A549 (cell line): ENCODE data around the gene IGFL2.

Experiments
- HDAC2 ChIP-seq: fragments of 200-600 bp; sonication (generic); IDR thresholded peaks from 2 replicates; pipeline ENCODE4 v1.6.1; 2016
- JUNB ChIP-seq: fragments of >200 bp; sonication (Bioruptor Twin); formaldehyde crosslinking; IDR thresholded peaks from 2 replicates; pipeline ENCODE4 v1.6.1; 2016
- PHF8 ChIP-seq: fragments of 200-600 bp; sonication (generic); IDR thresholded peaks from 2 replicates; pipeline ENCODE4 v1.6.1; 2016; ENCODE audit warnings: low read depth, mild to moderate bottlenecking, antibody characterized with exemption, moderate library complexity, borderline replicate concordance
- POLR2A ChIP-seq: IDR thresholded peaks from 2 replicates; pipeline ENCODE4 v1.6.1; 2012; ENCODE audit warnings: mild to moderate bottlenecking, low read length
- POLR2AphosphoS2 ChIP-seq: conservative IDR thresholded peaks from 2 replicates; pipeline ENCODE4 v1.6.1; 2012; ENCODE audit warnings: low read length, improper control_type of control experiment, inconsistent platforms
- RARB ChIP-seq: fragments of 250-450 bp; sonication (Bioruptor Pico); IDR thresholded peaks from 2 replicates; pipeline ENCODE4 v1.8.0; 2021; ENCODE audit warnings: mild to moderate bottlenecking, moderate library complexity
- TF ChIP-seq, protein P1 (sequence below): fragments of >200 bp; sonication (Bioruptor Twin); formaldehyde crosslinking; IDR thresholded peaks from 3 replicates; pipeline ENCODE4 v1.5.1; 2016
- TF ChIP-seq, protein P2 (sequence below): fragments of 200-600 bp; sonication (generic); IDR thresholded peaks from 2 replicates; pipeline ENCODE4 v1.6.1; 2016; ENCODE audit warnings: antibody characterized with exemption, mild to moderate bottlenecking, moderate library complexity
- TF ChIP-seq, protein P3 (sequence below): IDR thresholded peaks from 2 replicates; pipeline ENCODE4 v1.6.1; 2012

DNA sequence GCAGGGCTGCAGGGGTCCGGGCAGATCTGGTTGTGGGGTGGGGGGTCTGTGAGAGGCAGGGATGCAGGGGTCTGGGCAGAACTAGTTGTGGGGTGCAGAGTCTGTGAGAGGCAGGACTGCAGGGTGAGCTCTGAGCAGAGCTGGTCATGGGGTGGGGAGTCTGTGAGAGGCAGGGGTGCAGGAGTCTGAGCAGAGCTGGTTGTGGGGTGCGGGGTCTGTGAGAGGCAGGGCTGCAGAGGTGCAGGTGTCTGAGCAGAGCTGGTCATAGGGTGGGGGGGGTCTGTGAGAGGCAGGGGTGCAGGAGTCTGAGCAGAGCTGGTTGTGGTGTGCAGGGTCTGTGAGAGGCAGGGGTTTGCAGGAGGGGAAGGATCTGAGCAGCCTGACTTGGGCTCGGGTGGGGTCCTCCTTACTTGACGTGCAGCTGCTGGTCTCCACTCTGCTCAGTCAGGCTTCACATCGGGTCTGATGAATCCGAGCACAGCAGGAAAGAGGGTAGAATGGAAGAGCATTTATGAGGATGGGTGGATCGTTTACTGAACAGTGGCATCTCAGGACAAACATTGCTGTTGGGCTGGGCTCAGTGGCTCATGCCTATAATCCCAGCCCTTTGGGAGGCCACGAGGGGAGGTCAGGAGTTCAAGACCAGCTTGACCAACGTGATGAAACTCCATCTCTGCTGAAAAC lies 31.2 kb downstream of the IGFL2 start:
- TF ChIP-seq JUNB (no peak), HDAC2 (no peak), RARB (CRISPR knock-in tag) (no peak), PHF8 (no peak), POLR2A (no peak), POLR2AphosphoS2 (no peak)
- TF ChIP-seq, protein P1, sequence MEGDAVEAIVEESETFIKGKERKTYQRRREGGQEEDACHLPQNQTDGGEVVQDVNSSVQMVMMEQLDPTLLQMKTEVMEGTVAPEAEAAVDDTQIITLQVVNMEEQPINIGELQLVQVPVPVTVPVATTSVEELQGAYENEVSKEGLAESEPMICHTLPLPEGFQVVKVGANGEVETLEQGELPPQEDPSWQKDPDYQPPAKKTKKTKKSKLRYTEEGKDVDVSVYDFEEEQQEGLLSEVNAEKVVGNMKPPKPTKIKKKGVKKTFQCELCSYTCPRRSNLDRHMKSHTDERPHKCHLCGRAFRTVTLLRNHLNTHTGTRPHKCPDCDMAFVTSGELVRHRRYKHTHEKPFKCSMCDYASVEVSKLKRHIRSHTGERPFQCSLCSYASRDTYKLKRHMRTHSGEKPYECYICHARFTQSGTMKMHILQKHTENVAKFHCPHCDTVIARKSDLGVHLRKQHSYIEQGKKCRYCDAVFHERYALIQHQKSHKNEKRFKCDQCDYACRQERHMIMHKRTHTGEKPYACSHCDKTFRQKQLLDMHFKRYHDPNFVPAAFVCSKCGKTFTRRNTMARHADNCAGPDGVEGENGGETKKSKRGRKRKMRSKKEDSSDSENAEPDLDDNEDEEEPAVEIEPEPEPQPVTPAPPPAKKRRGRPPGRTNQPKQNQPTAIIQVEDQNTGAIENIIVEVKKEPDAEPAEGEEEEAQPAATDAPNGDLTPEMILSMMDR = no peak
- TF ChIP-seq, protein P2, sequence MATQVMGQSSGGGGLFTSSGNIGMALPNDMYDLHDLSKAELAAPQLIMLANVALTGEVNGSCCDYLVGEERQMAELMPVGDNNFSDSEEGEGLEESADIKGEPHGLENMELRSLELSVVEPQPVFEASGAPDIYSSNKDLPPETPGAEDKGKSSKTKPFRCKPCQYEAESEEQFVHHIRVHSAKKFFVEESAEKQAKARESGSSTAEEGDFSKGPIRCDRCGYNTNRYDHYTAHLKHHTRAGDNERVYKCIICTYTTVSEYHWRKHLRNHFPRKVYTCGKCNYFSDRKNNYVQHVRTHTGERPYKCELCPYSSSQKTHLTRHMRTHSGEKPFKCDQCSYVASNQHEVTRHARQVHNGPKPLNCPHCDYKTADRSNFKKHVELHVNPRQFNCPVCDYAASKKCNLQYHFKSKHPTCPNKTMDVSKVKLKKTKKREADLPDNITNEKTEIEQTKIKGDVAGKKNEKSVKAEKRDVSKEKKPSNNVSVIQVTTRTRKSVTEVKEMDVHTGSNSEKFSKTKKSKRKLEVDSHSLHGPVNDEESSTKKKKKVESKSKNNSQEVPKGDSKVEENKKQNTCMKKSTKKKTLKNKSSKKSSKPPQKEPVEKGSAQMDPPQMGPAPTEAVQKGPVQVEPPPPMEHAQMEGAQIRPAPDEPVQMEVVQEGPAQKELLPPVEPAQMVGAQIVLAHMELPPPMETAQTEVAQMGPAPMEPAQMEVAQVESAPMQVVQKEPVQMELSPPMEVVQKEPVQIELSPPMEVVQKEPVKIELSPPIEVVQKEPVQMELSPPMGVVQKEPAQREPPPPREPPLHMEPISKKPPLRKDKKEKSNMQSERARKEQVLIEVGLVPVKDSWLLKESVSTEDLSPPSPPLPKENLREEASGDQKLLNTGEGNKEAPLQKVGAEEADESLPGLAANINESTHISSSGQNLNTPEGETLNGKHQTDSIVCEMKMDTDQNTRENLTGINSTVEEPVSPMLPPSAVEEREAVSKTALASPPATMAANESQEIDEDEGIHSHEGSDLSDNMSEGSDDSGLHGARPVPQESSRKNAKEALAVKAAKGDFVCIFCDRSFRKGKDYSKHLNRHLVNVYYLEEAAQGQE = no peak
- TF ChIP-seq, protein P3, sequence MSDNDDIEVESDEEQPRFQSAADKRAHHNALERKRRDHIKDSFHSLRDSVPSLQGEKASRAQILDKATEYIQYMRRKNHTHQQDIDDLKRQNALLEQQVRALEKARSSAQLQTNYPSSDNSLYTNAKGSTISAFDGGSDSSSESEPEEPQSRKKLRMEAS = no peak
